Umbilical cord (tissue), 2 donors: Measurements from ENCODE around the gene ZNF655. TPM values are rescaled to one million over a fixed set of nuclear protein-coding genes. Genes with fewer than 3 reads are reported as not detected.
"Not testable (repeated sequence)": the region's sequence is repeated elsewhere in the genome, so short reads cannot be mapped to it uniquely, and the experiment has no call there.

Experiments used
- DNase-seq: peaks from one replicate; pipeline ENCODE4 v3.0.0-alpha.2; 2015; ENCODE audit warnings: low spot score
- total RNA-seq: library from RNA; depleted of rRNA; stranded (reverse); fragments of >200 nt; gene quantifications from one replicate; pipeline ENCODE4 v1.2.3, GENCODE V29; 2014; ENCODE audit warnings: low replicate concordance; ENCODE audit not compliant: insufficient read depth

ZNF655 gene
- total RNA-seq, 1 donor from 2014 or later = 86.2 TPM

DNA sequence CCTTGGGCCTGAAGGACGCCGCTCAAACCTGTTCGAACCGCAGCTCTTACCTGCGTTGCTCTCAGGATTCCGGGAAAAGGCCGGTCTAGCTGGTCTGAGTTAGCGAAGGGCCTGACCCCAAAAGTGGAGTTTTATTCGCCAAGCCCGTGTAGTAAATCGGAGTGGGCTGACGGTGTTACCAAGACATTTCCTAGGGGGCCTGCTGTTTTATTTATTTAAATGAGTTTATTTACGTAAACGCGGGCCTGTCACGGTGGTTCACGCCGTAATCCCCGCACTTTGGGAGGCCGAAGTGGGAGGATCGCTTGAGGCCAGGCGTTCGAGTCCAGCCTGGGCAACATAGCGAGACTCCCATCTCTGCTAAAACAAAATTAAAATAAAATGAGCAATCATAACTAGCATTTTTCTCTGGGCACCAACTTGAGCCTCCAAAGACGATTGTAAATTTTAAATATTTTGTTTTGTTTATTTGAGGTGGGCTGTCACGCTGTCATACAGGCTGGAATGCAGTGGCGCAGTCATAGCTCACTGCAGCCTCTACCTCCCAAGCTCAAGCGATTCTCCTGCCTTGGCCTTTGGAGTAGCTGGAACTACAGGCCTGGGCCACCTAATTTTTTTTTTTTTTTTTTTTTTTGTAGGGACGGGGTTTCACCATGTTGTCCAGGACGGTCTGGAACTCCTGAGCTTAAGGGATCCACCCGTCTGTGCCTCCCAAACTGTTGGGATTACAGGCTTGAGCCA lies 903 bp downstream of the ZNF655 start:
- no peak for DNase-seq

DNA sequence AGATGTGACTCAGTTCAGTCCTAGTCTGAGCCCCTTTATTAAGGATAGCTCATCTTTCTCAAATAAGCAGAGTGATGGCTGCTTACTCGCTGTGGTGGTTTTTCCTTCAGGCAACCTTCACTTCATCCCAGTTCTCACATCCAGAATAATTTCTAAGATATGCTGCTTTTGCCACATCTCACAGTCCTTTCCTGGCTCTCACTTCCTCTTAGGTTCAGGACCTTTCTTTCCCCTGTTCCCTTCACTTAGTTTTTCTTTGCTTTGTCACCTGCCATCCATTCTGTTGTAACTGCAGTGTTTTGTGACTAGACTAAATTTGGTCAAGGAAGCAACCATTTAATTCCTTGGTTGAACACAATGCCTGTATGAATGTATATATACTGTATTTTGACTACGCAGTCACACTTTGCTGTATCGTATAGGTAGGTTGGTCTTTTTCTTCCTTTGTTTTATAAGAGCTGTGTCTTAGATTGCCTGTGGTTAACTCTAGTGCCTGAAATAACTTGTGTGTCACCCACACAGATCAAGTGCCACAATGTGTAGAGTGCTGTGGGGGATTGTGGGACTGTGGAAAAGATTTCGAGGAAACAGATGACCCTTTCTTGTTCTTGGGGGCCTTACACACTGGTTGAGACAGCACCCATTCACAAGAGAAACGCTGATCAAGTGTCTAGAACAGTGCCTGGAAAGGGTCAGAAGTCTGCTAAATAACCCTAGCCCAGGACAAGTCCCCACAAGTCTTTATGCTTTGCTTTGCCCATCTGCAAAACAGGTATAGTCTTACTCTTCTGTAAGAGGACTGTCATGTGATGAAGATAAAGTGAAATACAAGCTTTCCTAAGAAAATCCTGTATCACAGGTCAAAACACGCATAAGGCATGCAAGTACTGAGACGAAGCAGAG lies 2.6 kb downstream of the ZNF655 start:
- peak; percentile 59 for DNase-seq

DNA sequence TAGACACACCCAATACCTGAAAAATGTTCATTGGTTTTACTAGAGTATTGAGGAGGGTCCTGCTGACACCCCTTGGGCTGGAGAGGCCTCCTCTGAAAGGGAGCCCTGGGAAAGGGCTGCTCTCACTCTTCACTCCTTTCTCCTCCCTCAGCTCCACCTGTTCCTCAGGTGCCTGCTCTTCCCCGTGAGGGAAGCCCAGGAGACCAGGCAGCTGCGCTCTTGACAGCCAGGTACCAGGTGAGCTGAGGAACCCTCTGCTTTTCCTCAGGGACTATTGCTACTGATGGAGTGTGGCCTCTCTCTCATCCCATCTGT lies 3.3 kb downstream of the ZNF655 start:
- no peak for DNase-seq

DNA sequence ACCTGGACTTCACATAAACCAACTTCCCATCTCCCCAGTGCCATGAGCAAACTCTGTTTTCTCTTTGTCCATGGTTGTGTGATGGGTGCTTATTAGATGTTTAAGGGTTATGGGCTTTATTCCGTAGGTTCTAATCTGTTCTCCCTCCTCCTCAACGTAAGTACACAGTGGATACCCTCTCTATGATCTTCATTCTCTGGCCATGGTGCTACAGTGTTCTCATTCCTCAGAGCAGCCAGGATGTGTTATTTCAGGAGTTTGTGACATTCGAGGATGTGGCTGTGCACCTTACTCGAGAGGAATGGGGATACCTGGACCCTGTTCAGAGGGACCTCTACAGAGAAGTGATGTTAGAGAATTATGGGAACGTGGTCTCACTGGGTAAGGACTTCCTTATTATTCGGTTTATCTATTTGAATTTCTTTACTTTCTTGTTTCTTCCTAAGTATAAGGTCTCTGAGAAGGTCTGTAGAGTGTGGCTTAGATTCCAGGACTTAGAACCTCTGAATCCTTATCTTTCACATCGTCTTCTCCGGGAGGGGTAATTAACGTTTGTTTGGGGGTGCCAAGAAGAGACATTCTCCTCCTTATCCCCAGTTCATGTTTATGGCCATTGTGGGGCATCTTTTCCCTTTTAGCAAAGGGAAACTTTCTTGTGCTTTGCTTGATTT lies 3.8 kb downstream of the ZNF655 start:
- no peak for DNase-seq

DNA sequence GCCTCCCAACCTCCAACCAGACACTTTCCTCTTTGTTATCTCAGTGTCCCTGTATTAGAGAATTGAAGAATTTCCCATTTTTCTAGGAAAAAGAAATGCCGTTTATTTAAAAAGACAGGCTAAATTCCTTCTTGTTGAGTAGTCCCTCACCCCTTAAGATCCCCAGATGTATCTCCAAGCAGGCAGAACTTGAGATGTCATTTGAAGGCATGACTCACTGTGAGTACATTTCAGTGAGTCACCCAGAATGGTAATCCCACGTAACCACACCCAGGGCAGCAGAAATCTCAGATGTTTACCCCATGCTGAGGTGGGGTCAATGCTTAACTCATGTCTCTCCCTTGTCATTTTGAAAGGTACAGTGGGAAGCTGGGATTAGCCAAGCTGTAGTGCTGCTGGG lies 4.4 kb downstream of the ZNF655 start:
- DNase-seq = peak; percentile 92

DNA sequence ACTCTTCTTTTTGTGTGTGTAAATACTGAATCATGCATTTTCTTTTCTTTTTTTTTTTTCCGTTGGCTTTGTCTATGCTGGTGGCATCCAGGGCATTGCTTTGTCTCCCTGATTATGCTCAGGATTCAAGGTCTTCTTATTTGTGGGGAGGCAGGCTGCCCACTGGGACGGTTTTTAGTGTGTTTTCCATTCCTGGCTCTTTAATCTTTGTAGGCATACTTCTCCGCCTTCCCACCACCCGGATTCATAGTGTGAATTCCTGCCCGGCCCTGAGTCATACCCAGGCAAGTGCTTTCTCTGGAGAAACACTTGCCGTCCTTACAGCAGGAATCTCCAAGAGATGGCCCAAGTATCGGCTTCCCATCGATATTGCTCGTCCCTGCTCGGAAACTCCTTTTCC lies 5.2 kb downstream of the ZNF655 start:
- no peak for DNase-seq

DNA sequence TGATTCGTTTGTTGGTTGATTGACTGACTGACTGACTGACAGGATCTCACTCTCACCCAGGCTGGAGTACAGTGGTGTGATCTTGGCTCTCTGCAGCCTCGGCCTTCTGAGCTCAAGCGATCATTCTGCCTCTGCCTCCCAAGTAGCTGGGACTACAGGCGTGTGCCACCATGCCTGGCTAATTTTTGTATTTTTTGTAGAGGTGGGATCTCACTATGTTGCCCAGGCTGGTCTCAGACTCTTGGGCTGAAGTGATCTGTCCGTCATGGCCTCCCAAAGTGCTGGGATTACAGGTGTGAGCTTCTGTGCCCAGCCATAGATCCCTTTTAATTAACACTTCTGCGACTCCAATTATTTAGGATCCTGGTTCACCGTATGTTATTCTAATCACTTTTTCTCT lies 10.3 kb downstream of the ZNF655 start:
- DNase-seq = not testable (repeated sequence)

DNA sequence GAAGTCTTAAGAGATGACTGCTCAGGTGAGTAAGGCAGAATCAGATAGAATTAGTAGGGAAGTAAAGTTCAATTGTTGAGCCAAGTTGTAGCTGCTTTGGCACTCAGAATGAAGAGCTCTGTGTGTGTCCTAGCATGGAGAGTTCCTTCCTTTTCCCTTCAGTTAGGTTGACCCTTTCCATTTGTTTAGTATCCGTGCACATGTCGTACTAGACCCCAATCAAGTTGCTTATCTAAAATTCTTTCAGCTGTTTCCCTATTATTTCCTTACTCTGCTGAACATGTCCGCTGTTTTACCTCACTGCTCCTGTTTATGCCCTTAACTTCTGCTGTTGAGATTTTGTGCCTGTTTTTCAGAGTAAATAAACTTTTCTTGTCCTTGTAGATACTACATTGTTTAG lies 13.3 kb downstream of the ZNF655 start:
- no peak for DNase-seq

DNA sequence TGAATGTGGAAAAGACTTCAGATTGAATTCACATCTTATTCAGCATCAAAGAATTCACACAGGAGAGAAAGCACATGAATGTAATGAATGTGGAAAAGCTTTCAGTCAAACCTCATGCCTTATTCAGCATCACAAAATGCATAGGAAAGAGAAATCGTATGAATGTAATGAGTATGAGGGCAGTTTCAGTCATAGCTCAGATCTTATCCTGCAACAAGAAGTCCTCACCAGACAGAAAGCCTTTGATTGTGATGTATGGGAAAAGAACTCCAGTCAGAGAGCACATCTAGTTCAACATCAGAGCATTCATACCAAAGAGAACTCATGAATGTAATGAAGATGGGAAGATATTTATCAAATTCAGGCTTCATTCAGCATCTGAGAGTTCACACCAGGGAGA lies 14.8 kb downstream of the ZNF655 start:
- DNase-seq = no peak

DNA sequence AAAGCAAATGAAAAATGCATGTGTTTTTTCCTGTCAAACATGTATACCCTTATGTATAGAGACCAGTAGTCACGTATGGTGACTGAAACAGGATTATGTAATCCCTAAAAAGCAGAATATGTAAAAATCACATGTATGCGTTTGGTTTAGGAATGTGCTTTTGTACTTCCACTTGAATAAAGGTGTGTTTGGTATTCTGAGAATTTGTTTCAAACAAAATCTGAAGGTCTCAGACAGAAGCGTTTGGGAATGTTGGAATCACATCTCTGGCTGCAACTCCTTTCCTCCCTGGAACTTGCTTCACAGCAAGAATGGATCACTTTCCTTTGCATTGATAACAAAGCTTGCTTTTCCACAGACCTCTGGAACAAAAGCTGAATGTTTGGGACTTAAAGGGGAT lies 17.8 kb downstream of the ZNF655 start:
- no peak for DNase-seq

DNA sequence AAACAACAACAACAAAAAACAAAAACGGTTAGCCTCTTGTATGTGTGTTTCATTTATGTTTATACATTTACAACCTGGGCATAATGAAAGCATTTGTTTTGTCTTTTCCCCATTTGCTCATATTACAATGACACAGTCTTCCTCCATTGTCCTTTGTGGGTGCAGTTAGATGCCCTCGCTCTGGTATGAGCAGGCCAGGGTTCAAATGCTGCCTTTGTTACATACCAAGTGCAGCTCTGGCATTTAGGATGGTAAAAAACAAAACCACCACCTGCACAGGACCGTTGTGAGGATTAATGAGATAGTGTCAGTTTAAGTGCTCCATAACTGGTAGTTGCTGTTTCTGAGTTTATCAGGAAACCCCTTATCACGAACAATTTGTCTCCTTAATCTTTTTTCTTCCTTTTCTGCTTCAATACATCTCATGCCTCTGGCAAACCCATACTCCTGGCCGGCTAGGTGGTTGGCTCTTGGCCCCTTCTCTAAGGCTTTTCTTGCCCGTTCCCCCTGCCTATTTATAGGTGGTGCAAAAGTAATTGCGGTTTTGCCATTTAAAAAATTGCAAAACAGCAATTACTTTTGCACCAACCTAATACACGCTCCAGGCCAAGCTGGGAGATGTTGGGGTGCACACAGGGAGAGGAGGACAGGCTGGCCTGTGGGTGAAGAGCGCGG lies 21.0 kb downstream of the ZNF655 start:
- DNase-seq = no peak

DNA sequence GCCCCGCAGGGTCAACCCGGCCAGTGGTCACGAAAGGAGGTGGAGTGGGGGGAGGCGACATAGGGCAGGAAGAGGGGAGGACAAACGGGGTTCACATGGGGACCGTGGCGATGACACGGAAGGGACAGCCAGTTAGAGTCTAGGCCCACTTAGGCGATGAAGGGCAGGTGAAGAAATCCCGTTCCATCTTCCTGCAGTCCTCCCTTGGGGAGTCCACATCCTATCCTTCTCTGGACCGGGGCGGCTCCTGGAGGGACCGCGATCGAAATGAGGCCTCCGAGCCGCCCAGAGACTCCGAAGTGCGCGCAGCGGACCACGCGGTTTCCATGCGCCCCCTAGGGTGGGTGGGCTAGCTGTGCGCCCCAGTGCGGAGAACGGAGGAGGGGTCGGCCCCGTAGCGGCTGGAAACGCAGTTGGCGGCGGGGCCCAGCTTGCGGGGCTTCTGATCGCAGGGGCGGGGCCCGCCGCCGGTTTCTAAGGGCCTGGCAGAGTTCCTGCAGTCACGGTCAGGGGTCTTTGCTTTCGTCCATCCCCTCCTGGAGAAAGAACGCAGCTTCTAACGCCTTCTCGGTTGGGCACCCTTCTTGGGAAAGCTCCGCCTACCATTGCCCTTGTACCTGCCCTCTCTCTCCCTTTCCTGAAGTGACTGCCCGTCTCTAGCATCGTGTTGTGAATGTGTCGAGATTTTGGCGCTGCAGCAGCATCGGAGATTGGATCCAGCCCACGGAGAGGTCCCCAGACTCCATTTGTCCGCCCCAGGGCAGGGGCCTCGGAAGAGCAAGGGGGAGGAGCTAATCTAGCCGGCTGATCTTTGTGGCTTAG lies 21.7 kb downstream of the ZNF655 start:
- peak; percentile 54 for DNase-seq

DNA sequence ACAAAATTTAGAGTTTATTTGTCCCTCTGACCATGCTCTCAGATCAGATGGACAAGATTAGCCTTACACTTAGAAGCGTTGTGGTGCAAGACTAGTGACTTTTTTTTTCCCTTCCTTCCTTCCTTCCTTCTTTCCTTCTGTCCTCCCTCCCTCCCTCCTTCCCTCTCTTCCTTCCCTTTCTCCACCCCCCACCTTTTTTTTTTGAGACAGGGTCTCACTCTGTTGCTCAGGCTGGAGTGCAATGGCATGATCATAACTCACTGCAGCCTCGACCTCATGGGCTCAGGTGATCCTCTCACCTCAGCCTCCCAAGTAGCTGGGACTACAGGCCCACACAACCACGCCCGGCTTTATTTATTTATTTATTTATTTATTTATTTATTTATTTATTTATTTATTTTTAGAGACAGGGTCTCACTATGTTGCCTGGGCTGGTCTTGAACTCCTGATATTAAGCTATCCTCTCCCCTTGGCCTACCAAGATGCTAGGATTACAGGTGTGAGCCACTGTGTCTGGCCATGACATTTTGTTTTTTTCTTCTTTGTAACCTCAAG lies 22.4 kb downstream of the ZNF655 start:
- DNase-seq = not testable (repeated sequence)

DNA sequence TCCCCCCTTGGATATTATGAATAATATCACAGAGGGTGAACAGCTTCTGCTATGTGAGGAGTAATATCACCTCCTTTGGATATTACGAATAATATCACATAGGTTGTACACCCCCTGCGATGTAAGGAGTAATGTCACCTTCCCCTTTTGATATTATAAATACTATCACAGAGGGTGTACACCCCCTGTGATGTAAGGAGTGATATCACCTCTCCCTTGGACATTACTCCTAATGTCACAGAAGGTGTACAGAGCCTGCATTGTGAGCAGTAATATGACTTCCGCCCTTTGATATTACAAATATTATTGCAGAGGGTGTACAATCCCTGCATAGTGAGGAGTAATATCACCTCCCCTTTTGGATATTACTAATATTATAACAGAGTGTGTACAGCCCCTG lies 30.4 kb downstream of the ZNF655 start:
- no peak for DNase-seq

DNA sequence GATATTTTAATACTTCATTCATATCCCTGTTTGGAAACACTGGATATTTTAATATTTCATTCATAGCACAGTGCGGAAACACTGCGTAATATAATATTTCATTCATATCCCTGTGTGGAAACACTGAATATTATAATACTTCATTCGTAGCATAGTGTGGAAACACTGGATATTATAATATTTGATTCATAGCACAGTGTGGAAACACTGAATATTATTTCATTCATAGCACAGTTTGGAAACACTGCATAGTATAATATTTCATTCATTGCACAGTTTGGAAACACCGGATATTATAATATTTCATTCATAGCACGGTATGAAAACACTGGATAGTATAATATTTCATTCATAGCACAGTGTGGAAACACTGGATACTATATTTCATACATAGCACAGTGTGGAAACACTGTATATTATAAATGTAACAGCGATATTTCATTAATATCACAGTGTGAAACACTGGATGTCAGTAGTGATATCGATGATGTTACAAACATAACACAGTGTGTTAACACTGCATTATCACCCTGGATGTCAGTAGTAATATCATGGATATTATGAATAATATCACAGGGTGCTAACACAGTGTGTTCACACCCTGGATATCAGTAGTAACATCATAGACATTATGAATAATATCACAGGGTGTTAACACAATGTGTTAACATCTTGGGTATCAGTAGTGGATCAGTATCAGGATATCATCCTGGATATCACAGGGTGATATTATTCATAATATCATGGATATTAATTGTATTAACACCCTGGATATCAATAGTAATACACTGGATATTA lies 36.7 kb downstream of the ZNF655 start:
- DNase-seq = no peak

DNA sequence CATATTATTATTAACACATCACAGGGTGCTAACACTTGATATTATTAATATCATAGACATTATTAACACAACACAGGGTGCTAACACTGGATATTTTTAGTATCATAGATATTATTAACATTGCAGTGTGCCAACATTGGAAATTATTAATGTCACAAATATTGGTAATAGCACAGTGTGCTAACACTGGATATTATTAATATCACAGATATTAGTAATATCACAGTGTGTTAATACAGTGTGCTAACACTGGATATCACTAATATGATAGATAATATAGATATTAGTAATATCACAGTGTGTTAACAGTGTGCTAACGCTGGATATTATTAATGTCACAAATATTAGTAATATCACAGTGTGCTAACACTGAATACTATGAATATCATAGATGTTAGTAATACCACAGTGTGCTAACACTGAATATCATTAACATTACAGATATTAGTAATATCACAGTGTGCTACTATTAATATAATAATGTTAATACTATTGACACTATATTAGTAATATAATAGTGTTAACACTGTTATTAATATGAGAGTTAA lies 38.0 kb downstream of the ZNF655 start:
- no peak for DNase-seq

DNA sequence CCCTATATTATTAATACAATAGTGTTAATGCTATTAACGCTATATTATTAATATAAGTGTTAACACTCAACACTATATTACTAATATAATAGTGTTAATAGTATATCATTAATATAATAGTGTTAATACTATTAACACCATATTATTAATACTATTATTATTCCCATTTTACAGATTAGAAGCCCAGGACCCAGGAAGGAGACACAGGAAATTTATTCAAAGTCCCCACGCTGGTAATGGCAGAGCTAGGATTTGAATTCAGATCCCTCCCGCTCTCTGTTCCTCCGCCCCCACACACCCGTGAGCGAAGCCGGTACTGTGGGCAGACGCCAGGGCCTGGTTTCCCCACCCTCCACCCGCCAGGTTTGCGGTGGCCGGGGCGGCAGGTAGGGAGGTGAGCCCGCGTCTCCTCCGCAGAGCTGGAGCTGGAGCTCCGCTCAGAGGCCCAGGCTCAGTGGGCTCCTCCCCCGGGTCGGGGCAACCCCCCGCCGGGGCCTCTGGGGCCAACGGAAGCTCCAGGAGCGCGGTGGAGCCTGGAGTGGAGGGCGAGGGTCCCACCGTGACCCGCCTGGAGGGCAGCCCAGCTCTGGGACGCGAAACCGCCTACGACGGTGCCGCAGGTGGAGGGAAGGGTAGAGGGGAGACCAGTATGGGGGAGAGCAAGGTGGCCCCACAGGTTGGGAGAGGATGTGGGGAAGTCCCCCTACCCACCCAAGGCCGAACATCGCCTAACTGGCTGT lies 39.5 kb downstream of the ZNF655 start, which contains the start of gene TMEM225B:
TMEM225B (plus strand) TSS at position 506 of the 740 bp plus-strand sequence. CDS start 6,122 bp downstream, outside the sequence.
- DNase-seq = no peak

DNA sequence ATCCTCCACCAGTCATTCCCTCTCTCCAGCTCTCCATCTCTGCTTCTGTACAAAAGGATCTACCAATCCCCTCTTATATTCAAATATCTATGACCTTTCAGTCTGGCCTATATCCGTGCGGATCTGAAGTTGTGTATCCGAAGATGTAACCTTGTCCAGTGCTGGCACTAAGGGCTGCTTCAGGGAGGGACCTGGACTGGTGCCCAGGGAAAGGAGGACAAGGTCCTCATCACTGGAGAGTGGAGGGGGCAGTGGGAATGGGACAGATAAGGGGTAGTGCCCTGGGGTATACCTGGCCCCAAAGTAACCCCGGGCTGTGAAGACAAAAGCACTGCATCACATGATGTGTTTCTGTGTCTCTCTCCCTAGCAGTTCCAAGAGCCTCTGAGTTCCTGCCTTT lies 41.4 kb downstream of the ZNF655 start:
- DNase-seq = no peak
